Measurements from ENCODE around the gene TH.

GRCh38 chr11:2177076-2177475 is 5.5 kb upstream of the TH start:
- no peak for TF ChIP-seq GATA3 (IDR thresholded peaks at IDR 0.05; ENCODE audit: low read depth, low read length)
- TF ChIP-seq GATA2 (IDR thresholded peaks at IDR 0.05; ENCODE audit: low read depth, low read length), result no peak
